ENCODE results near the gene TGFBR3L.
A peak's percentile ranks its signal among the peaks of the same experiment; 100 is the strongest.

DNA sequence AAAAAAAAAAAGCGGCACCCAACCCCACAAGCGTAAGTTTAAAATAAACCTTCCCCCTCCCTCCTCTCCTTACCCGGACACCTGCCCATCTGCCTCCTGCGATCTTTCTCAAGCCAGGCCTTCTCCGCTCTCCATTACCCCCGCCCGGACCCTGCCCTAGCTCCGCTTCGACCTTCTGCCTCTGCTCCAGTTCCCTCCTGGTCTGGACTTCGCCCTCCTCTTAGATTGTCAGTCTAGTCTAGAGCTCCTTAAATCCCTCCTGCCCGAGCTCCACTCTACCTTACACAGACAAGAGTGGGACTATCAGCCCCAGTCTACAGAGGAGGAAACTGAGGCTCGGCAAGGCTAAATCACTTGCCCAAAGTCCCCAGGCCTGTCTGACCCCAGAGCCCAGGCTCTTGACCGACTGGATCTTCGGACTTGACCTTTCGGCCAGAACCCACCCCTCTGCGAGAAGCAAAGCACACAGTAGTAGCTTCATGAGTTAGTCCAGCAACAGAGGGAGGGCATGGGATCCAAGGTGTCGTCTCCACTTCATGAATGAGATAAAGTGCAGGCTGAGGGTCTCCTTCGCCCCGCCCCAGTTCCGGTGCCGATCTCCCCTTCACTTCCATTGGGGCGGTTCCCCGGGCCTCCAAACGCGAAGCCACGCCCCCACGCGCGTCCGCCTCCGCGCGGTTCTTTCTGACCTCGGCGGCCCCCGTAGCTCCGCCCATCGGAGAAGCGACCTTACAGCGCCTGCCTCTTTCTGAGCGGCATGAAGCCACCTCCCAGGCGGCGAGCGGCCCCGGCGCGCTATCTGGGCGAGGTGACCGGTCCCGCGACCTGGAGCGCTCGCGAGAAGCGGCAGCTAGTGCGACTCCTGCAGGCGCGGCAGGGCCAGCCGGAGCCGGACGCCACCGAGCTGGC is 5.2 kb downstream of the TGFBR3L start, which contains the start of gene SNAPC2:
- TF ChIP-seq ZBTB8A (tag by site-specific recombination; IDR thresholded peaks at IDR 0.05) (peak; percentile 10; the same call in 1 of the 2 replicates), ZNF426 (tag by site-specific recombination; IDR thresholded peaks at IDR 0.05) (no peak), YY1 (tag by site-specific recombination; IDR thresholded peaks at IDR 0.05) (no peak), ZNF660 (tag by site-specific recombination; IDR thresholded peaks at IDR 0.05) (peak; percentile 54)
- TF ChIP-seq, protein P1, sequence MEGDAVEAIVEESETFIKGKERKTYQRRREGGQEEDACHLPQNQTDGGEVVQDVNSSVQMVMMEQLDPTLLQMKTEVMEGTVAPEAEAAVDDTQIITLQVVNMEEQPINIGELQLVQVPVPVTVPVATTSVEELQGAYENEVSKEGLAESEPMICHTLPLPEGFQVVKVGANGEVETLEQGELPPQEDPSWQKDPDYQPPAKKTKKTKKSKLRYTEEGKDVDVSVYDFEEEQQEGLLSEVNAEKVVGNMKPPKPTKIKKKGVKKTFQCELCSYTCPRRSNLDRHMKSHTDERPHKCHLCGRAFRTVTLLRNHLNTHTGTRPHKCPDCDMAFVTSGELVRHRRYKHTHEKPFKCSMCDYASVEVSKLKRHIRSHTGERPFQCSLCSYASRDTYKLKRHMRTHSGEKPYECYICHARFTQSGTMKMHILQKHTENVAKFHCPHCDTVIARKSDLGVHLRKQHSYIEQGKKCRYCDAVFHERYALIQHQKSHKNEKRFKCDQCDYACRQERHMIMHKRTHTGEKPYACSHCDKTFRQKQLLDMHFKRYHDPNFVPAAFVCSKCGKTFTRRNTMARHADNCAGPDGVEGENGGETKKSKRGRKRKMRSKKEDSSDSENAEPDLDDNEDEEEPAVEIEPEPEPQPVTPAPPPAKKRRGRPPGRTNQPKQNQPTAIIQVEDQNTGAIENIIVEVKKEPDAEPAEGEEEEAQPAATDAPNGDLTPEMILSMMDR (tag by site-specific recombination; IDR thresholded peaks at IDR 0.05), result no peak
- TF ChIP-seq, protein P2, sequence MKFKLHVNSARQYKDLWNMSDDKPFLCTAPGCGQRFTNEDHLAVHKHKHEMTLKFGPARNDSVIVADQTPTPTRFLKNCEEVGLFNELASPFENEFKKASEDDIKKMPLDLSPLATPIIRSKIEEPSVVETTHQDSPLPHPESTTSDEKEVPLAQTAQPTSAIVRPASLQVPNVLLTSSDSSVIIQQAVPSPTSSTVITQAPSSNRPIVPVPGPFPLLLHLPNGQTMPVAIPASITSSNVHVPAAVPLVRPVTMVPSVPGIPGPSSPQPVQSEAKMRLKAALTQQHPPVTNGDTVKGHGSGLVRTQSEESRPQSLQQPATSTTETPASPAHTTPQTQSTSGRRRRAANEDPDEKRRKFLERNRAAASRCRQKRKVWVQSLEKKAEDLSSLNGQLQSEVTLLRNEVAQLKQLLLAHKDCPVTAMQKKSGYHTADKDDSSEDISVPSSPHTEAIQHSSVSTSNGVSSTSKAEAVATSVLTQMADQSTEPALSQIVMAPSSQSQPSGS (tag by site-specific recombination; IDR thresholded peaks at IDR 0.05; ENCODE audit: low read depth), result no peak
- TF ChIP-seq, protein P3, sequence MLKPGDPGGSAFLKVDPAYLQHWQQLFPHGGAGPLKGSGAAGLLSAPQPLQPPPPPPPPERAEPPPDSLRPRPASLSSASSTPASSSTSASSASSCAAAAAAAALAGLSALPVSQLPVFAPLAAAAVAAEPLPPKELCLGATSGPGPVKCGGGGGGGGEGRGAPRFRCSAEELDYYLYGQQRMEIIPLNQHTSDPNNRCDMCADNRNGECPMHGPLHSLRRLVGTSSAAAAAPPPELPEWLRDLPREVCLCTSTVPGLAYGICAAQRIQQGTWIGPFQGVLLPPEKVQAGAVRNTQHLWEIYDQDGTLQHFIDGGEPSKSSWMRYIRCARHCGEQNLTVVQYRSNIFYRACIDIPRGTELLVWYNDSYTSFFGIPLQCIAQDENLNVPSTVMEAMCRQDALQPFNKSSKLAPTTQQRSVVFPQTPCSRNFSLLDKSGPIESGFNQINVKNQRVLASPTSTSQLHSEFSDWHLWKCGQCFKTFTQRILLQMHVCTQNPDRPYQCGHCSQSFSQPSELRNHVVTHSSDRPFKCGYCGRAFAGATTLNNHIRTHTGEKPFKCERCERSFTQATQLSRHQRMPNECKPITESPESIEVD (tag by site-specific recombination; IDR thresholded peaks at IDR 0.05), result no peak
- TF ChIP-seq, protein P4, sequence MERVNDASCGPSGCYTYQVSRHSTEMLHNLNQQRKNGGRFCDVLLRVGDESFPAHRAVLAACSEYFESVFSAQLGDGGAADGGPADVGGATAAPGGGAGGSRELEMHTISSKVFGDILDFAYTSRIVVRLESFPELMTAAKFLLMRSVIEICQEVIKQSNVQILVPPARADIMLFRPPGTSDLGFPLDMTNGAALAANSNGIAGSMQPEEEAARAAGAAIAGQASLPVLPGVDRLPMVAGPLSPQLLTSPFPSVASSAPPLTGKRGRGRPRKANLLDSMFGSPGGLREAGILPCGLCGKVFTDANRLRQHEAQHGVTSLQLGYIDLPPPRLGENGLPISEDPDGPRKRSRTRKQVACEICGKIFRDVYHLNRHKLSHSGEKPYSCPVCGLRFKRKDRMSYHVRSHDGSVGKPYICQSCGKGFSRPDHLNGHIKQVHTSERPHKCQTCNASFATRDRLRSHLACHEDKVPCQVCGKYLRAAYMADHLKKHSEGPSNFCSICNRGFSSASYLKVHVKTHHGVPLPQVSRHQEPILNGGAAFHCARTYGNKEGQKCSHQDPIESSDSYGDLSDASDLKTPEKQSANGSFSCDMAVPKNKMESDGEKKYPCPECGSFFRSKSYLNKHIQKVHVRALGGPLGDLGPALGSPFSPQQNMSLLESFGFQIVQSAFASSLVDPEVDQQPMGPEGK (tag by site-specific recombination; IDR thresholded peaks at IDR 0.05), result peak; percentile 29; the same call in 1 of the 2 replicates
